GM21737 (cell line): Measurements from ENCODE around the gene DIPK1B.

ENCODE experiments used
- ATAC-seq: cut with Tn5 transposase; IDR thresholded peaks from one replicate; pipeline ENCODE4 v1.9.1; 2021; ENCODE audit warnings: mild to moderate bottlenecking, moderate library complexity; ENCODE audit not compliant: unreplicated experiment

Gene DIPK1B

GRCh38 chr9:136733611-136734010, 21.2 kb downstream of the DIPK1B start:
- ATAC-seq = no peak

- ATAC-seq = no peak
Measured at GRCh38 chr9:136734837-136735496, 22.6 kb downstream of the DIPK1B start.

- no peak for ATAC-seq
Measured at GRCh38 chr9:136735812-136736480, 23.6 kb downstream of the DIPK1B start.

GRCh38 chr9:136738960-136739359, 26.6 kb downstream of the DIPK1B start:
- ATAC-seq = no peak

GRCh38 chr9:136739509-136739908, 27.1 kb downstream of the DIPK1B start:
- no peak for ATAC-seq

- no peak for ATAC-seq
Measured at GRCh38 chr9:136740069-136740468, 27.7 kb downstream of the DIPK1B start.

GRCh38 chr9:136740491-136740890, 28.1 kb downstream of the DIPK1B start:
- ATAC-seq = no peak

GRCh38 chr9:136740971-136741882, 28.9 kb downstream of the DIPK1B start:
- no peak for ATAC-seq

GRCh38 chr9:136741883-136742571, 29.7 kb downstream of the DIPK1B start:
- ATAC-seq = no peak

GRCh38 chr9:136742591-136743391, 30.4 kb downstream of the DIPK1B start, which contains the start of gene LCN10:
Gene LCN10, minus strand, starts transcription at chr9:136742940. Its CDS starts 37 bp downstream, at chr9:136742903.
- no peak for ATAC-seq

- ATAC-seq = no peak
Measured at GRCh38 chr9:136743639-136744211, 31.4 kb downstream of the DIPK1B start.

GRCh38 chr9:136744773-136745172, 32.4 kb downstream of the DIPK1B start:
- ATAC-seq = no peak

- no peak for ATAC-seq
Measured at GRCh38 chr9:136745389-136746154, 33.2 kb downstream of the DIPK1B start.

GRCh38 chr9:136746155-136746490, 33.8 kb downstream of the DIPK1B start:
- no peak for ATAC-seq

- no peak for ATAC-seq
Measured at GRCh38 chr9:136746621-136747020, 34.2 kb downstream of the DIPK1B start.

GRCh38 chr9:136747161-136748060, 35.0 kb downstream of the DIPK1B start:
- ATAC-seq = no peak

- ATAC-seq = no peak
Measured at GRCh38 chr9:136748201-136748600, 35.8 kb downstream of the DIPK1B start, which contains the start of gene LCN6. Gene LCN6, minus strand, starts transcription at chr9:136748525. Its CDS starts 42 bp downstream, at chr9:136748483.
